GM18909 (cell line): Measurements from ENCODE around the gene POLD3.

Source experiments
- ATAC-seq: cut with Tn5 transposase; IDR thresholded peaks from one replicate; pipeline ENCODE4 v1.9.1; 2021; ENCODE audit warnings: mild to moderate bottlenecking; ENCODE audit not compliant: unreplicated experiment, poor library complexity

POLD3 gene, protein sequence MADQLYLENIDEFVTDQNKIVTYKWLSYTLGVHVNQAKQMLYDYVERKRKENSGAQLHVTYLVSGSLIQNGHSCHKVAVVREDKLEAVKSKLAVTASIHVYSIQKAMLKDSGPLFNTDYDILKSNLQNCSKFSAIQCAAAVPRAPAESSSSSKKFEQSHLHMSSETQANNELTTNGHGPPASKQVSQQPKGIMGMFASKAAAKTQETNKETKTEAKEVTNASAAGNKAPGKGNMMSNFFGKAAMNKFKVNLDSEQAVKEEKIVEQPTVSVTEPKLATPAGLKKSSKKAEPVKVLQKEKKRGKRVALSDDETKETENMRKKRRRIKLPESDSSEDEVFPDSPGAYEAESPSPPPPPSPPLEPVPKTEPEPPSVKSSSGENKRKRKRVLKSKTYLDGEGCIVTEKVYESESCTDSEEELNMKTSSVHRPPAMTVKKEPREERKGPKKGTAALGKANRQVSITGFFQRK

DNA sequence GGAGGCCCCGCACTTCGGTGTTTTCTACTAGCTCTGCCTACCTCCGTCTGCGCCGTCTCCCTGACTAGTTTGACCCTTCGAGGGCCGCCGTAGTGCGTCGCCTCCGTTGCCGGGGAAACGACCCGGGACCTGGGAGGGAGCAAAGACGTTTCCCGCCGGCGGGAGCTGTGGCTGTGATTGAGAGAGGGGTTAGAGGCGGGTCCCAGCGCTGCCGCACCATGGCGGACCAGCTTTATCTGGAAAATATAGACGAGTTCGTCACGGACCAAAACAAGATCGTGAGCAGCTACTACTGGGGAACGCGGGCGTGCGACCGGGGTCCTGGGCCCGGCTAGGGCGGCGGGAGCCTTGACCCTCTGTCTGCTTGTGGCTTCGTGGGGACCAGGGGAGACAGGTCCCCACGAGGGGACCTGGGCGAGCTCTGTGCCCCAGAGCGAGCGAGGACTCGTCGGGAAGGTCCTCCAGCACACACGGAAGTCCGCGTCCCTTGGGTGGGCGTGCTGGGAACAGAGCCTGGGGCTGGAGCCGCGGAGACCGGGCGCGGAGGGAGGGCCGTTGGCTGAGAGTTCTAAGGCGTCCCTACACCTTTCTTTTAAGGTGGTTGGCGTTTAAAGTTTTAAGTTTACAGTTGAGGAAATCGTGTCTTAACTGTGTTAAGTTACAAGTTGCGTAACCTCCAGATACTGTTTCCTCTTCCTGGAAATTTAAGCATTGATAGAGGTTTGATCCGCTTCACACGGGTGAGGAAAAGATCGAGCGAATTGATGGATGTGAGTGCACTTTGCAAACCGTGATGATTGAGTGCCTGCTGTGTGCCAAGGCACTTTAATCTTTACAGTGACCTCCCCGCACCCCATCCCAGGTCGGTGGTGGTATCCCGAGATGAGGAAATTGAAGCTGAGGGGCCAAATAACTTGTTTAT, at the start of gene POLD3:
TSS of gene POLD3 (plus strand) at position 142 of the 922 bp plus-strand sequence. CDS start at position 219, 77 bp downstream.
- peak; percentile 94 for ATAC-seq

DNA sequence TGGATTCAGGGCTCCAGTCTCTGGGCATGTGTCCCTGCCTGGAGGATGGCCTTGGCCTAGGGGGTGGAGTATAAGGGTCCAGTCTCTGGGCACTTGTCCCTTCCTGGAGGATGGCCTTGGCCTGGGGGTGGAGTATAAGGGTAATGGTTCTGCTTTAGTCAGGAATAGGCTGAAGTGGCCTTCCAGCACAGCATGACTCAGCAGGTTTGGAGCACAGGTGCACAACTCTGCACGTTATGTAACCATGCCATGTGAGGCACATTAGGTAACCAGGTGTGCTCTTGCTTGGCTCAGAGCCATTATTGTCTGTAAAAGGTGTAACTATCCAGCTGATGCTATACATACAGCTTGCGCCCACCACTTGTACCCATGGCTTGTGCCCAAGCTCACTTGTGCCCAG, 48.4 kb upstream of the POLD3 start:
- ATAC-seq: no peak

DNA sequence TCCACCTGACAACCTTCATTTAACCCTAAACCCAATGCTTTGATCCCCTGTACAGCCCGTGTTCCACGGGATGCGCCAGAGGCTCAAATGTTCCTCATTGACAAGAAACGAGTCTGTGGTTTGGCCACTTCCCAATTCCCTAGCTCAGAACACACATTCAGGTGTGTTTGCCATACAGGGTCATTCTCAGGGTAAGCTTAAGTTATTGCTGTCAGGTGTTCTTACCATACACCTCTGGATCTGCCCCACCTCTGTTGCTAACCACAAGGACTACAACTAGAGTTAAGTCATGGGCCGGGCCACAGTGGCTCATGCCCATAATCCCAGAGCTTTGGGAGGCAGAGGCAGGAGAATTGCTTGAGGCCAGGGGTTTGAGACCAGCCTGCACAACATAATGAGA, 45.6 kb upstream of the POLD3 start:
- no peak for ATAC-seq

GRCh38 chr11:74550991-74551753, 41.2 kb upstream of the POLD3 start:
- no peak for ATAC-seq

DNA sequence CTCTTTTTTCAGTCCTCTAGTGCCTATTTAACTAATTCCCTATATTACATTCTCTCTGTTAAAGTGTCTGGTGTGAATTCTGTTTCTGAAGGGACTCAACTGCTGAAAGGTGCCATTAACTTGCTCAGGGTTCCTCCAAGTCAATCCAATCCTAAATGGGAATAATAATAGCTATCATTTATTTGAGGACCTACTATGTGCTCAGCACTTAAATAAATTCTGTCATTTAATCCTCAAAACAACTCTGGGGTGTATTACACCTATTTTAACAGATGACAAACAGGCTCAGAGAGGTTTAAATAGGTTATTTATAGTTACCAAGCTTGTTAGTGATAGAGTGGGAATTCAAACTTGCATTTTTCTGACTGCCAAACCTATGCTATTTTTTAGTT, 40.6 kb upstream of the POLD3 start:
- ATAC-seq: no peak

DNA sequence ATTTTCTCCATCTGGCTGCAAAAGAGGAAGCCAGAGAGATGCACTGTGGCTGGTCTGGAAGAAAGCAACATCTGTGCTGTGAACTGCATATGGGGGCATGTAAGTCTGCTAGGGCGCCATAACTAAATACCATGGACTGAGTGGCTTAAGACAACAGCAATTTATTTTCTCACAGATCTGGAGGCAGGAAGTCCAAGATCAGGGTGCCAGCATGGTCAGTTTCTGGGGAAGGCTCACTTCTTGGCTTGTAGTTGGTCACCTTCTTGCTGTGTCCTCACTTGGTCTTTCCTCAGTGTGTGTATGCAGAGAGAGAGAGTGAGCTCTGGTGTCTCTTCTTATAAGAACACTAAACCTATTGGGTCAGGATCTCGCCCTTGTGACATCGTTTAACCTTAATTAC, 34.9 kb upstream of the POLD3 start:
- no peak for ATAC-seq

DNA sequence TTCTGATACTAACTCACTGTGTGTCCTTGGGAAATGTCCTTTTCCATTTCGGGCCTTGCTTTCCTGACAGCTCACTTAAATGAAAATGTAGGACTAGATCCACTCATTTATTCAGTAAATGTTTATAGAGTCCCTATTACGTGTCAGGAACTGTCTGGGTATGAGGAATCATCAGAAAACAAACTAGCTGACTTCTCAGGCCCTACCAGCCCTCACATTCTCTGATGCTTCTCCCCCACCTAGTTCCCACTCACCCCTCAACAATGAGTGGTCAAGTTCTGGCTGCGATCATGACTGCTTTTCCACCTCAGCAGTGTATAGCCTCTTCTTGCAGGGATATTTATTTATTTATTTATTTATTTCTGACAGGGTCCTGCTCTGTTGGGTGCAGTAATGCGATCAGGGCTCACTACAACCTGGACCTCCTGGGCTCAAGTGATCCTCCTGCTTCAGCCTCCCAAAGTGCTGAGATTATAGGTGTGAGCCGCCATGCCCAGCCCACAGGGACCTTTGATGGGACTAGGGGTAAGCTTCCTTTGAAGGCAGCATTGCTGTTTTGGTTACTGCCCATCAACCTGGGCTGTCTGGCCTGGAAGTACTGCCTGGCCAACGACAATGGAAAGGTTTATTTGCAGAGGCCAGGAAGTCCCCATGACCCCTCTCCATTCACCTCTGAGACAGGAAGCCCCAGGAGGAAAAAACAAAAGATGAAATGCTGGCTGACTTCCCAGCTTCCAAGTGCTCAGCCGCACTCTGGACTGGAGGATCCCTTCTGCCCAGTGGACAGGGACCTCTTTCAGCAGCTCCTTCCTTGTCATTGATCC, 33.1 kb upstream of the POLD3 start:
- ATAC-seq: no peak

GRCh38 chr11:74559934-74560309, 32.5 kb upstream of the POLD3 start:
- no peak for ATAC-seq

GRCh38 chr11:74566146-74566960, 26.0 kb upstream of the POLD3 start:
- no peak for ATAC-seq

DNA sequence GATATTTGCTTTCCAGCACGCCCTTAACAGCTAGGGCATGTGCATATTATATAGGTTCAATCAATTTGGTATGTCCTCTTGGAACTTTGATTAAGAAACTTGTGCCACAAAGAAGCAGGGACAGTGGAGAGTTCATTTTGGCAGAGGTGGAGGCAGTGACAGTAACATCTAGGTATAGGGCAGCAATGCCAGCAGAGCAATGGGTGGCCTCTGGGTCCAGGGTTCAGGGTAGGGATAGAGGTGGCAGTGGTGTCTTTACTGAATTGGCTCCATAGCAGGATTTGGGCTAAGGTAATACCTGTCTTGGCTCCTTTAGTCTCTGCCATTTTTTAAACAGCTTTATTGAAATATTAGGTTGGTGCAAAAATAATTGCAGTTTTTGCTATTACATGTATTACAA, 24.4 kb upstream of the POLD3 start:
- ATAC-seq: no peak

- ATAC-seq: no peak
These were observed 21.9 kb upstream of the POLD3 start for GRCh38 chr11:74570266-74571061.

GRCh38 chr11:74571062-74571399, 21.4 kb upstream of the POLD3 start:
- ATAC-seq: no peak

- ATAC-seq: no peak
These were observed 20.0 kb upstream of the POLD3 start for GRCh38 chr11:74572349-74572748.

DNA sequence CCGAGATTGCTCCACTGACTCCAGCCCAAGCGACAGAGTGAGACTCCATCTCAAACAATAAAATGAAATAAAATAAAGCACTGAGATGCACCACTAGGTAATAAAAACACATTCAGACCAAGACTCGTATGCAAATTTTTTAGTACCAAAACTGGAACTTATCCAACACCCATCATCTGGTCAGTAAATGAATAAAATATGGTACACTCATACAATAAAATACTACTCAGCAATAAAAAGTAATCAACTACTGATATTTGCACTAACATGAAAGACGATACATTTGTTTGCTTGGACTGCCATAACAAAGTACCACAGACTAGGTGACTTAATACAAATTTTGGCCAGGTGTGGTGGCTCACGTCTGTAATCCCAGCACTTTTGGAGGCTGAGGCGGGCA, 17.8 kb upstream of the POLD3 start:
- no peak for ATAC-seq

- no peak for ATAC-seq
These were observed 16.4 kb upstream of the POLD3 start for GRCh38 chr11:74575999-74576398.

DNA sequence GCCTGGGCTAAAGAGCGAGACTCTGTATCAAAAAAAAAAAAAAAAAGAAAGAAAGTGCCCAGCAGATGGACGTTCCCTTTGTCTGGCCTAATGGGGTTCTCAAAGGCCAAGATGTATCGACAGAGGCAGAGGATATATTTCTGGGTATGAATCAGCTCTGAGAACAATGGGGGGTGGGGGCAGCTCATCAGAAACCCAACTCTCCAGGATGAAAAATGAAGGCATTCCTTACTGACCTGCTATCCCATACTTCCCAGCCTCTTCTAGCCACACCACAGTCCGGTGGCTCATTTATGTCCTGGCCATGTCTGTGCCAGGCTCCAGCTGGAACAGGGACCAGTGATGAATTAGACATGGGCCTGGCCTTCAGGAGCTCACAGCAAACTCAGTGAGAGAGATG, 15.2 kb upstream of the POLD3 start:
- ATAC-seq: no peak

GRCh38 chr11:74577624-74578396, 14.6 kb upstream of the POLD3 start:
- no peak for ATAC-seq
